A673 (cell line): Measurements from ENCODE around the gene HRH2. TPM values are rescaled to one million over a fixed set of nuclear protein-coding genes. Genes with fewer than 3 reads are reported as not detected.

ENCODE experiments used
- BruUV-seq: library from RNA; stranded (reverse); fragments of 400-500 nt; replicated peaks from 2 replicates; lab custom pipeline; 2021; lab: Mats Ljungman, UMichigan
- CTCF ChIA-PET: fragments of 300-600 bp; sonication (Branson Sonifier 250); formaldehyde crosslinking; loops from one replicate; lab custom pipeline; 2022; ENCODE audit warnings: antibody characterized with exemption; lab: Charles Lee
- POLR2A ChIA-PET: fragments of 300-600 bp; sonication (Branson Sonifier 250); formaldehyde crosslinking; loops from one replicate; lab custom pipeline; 2022; ENCODE audit warnings: antibody characterized with exemption; ENCODE audit not compliant: low non-redundant PET; lab: Charles Lee
- DNase-seq: peaks from one replicate; pipeline ENCODE4 v3.0.0-alpha.2; 2015; ENCODE audit warnings: low spot score
- H3K27ac ChIP-seq: fragments of 200-600 bp; sonication (generic); 2 replicates; pipeline ENCODE4 v1.5.1; 2016; ENCODE audit warnings: mixed run types, low read depth, mild to moderate bottlenecking, mixed read lengths, antibody characterized with exemption, low read length; ENCODE audit not compliant: poor library complexity, severe bottlenecking
- H3K27me3 ChIP-seq: fragments of 200-600 bp; sonication (generic); replicated peaks from 2 replicates; pipeline ENCODE4 v1.6.1; 2017; ENCODE audit warnings: mixed run types, low read depth, mild to moderate bottlenecking, mixed read lengths, antibody characterized with exemption, low read length; ENCODE audit not compliant: insufficient read depth, poor library complexity
- H3K36me3 ChIP-seq: fragments of 200-600 bp; sonication (generic); 2 replicates; pipeline ENCODE4 v1.6.1; 2016; ENCODE audit warnings: mixed run types, mild to moderate bottlenecking, mixed read lengths, antibody characterized with exemption, low read length; ENCODE audit not compliant: insufficient read depth, poor library complexity, severe bottlenecking
- H3K4me1 ChIP-seq: fragments of 200-600 bp; sonication (generic); 2 replicates; pipeline ENCODE4 v1.6.1; 2017; ENCODE audit warnings: mixed run types, mild to moderate bottlenecking, mixed read lengths, antibody characterized with exemption, low read length; ENCODE audit not compliant: insufficient read depth, poor library complexity, severe bottlenecking
- H3K4me3 ChIP-seq: fragments of 200-600 bp; sonication (generic); 2 replicates; pipeline ENCODE4 v1.5.1; 2016; ENCODE audit warnings: low read depth, mixed run types, mild to moderate bottlenecking, mixed read lengths, low read length; ENCODE audit not compliant: poor library complexity, severe bottlenecking
- H3K9me3 ChIP-seq: fragments of 200-600 bp; sonication (generic); 2 replicates; pipeline ENCODE4 v1.6.1; 2016; ENCODE audit warnings: mixed run types, low read depth, mild to moderate bottlenecking, mixed read lengths, antibody characterized with exemption, low read length; ENCODE audit not compliant: poor library complexity, severe bottlenecking
- CTCF ChIP-seq: fragments of 300-800, 200-600 bp; sonication (generic); conservative IDR thresholded peaks from 2 replicates; pipeline ENCODE4 v1.5.1; 2017; ENCODE audit warnings: low read depth, mild to moderate bottlenecking, antibody characterized with exemption, low read length, moderate library complexity, mixed read lengths
- EZH2 ChIP-seq: fragments of 200-600 bp; sonication (generic); IDR thresholded peaks from 2 replicates; pipeline ENCODE4 v1.6.1; 2017; ENCODE audit warnings: borderline replicate concordance, low read depth, mild to moderate bottlenecking, mixed read lengths, antibody characterized with exemption, low read length; ENCODE audit not compliant: poor library complexity, severe bottlenecking
- intact Hi-C: fragments of 100-400 bp; cut with micrococcal nuclease; formaldehyde crosslinking; loops from one replicate; pipeline ENCODE4 v1.10.0; 2022; ENCODE audit not compliant: unreplicated experiment
- total RNA-seq: library from RNA; stranded (reverse); gene quantifications from 2 replicates; pipeline ENCODE4 v1.2.3, GENCODE V29; 2021

The HRH2 gene
- total RNA-seq, 1 experiment from 2014 or later, result not detected

GRCh38 chr5:175658299-175659145 is 651 bp downstream of the HRH2 start:
- H3K27me3 ChIP-seq, result peaks cover 52% of the 10 kb centered on the region
- no peak overlapping the region for H3K4me3 ChIP-seq
- ChIA-PET POLR2A (no interaction called here), CTCF (no interaction called here)
- intact Hi-C loops, result no loop called here
- no peaks in the 10 kb centered on the region for H3K36me3 ChIP-seq
- no peak overlapping the region for H3K27ac ChIP-seq
- BruUV-seq, result no TSS peak
- no peaks in the 10 kb centered on the region for H3K9me3 ChIP-seq
- TF ChIP-seq EZH2, result no peak
- TF ChIP-seq CTCF, result no peak
- no peak for DNase-seq
- H3K4me1 ChIP-seq, result no peaks in the 10 kb centered on the region

GRCh38 chr5:175659546-175660253 is 1.8 kb downstream of the HRH2 start:
- ChIA-PET CTCF (no interaction called here), POLR2A (no interaction called here)

More at GRCh38 chr5:175659546-175660253, 1.8 kb downstream of the HRH2 start:
- TF ChIP-seq CTCF, result no peak
- no peak for TF ChIP-seq EZH2
- Histone ChIP-seq H3K27ac (no peak overlapping the region), H3K4me1 (no peaks in the 10 kb centered on the region), H3K36me3 (no peaks in the 10 kb centered on the region), H3K4me3 (no peak overlapping the region), H3K27me3 (peaks cover 52% of the 10 kb centered on the region), H3K9me3 (no peaks in the 10 kb centered on the region)
- BruUV-seq, result no TSS peak
- DNase-seq, result no peak
- intact Hi-C loops, result no loop called here
